NCI-H2081 treated with DMSO at 0.1 percent for 48 hours (cell line): ENCODE results near the gene CSN3.

ENCODE experiments used
- DNase-seq: peaks from one replicate; lab custom pipeline; 2025; lab: John Stamatoyannopoulos, UW

The CSN3 gene

DNA sequence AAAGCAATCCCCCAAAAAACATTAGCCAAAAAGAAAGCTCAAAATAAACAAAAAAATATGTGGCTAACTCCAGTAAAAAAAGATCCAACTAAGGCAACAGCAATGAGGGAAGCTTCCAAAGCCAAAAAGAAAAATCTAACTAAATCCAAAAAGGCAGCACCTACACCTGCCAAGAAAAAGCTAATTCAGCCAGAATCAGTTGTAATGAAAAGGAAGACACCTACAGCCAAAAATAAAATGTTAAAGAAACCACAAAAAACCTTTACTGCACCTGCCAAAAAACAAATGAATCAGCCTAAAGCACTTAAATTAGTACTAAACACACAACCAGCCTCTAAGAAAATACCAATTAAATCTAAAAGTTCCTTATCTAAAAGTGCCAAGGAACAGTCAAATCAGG lies 55.2 kb downstream of the CSN3 start:
- DNase-seq: no peak

DNA sequence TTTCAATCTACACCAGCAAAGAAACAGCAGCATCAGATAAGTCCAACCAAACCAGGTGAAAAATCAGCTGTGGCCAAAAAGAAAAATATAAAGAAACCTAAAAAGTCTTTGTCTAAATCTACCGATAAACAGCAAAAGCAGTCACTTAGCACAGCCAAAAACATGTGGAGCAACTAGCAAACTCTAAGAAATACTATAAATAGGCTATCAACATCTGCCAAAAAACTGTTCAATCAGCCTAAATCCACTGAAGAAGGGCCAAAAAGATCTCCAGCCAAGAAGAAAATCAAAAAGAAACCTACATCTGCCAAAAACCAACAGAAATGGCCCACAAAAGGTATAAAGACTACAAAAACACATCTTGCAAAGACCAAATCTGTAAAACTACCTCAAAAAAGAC lies 55.7 kb downstream of the CSN3 start:
- DNase-seq: no peak

DNA sequence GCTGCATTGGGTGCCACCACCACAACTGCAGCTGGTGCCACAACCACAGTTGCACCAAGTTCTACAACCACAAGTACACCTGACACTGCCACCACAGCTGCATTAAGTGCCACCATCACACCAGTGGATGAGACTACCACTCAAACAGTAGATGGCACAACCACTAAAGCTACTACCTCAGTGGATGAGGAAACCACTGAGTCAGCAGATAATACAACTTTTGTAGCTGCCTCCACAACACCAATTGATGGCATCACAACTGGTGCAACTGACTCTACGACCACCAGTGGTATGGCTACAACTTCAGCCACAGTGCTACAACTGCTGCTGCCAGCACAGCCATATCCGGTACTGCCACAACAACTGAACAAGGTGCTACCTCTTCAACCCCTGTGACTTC lies 57.2 kb downstream of the CSN3 start:
- no peak for DNase-seq

DNA sequence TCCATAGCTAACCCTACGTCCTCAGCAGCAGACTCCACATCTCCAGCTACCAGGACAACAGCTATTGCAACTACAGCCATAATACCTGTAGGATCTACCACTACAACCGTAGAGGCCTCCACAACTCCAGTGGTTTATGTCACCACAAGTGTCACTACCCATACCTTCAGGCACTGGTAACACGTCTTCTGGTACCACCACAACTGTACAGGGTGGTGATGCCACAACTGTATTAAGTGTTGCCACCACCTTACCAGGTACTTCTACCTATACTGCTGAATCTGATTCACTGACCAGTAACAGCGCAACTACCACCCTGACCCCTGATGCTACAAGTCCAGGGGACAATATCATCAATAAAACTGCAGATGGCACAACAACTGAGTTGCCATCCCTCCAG lies 57.8 kb downstream of the CSN3 start:
- DNase-seq: no peak
